HUES6 (cell line): ENCODE results near the gene MARK1.

Experiments used
- H3K27ac ChIP-seq: 2 replicates; pipeline ENCODE4 v1.7.0; 2013; ENCODE audit warnings: low read depth, mild to moderate bottlenecking, low read length, inconsistent platforms
- H3K27me3 ChIP-seq: 2 replicates; pipeline ENCODE4 v1.6.1; 2013; ENCODE audit warnings: low read length; ENCODE audit not compliant: control insufficient read depth, insufficient read depth
- H3K36me3 ChIP-seq: 2 replicates; pipeline ENCODE4 v1.6.1; 2013; ENCODE audit warnings: low read length; ENCODE audit not compliant: control insufficient read depth, insufficient read depth
- H3K4me1 ChIP-seq: 2 replicates; pipeline ENCODE4 v1.6.1; 2013; ENCODE audit warnings: low read length; ENCODE audit not compliant: control insufficient read depth, insufficient read depth
- H3K4me3 ChIP-seq: 2 replicates; pipeline ENCODE4 v1.5.1; 2013; ENCODE audit warnings: low read depth, low read length
- H3K9ac ChIP-seq: one replicate; pipeline ENCODE4 v1.6.1; 2013; ENCODE audit warnings: mild to moderate bottlenecking, low read length
- H3K9me3 ChIP-seq: 2 replicates; pipeline ENCODE4 v1.6.1; 2013; ENCODE audit warnings: low read depth, low read length; ENCODE audit not compliant: control insufficient read depth, insufficient read depth

The MARK1 gene

GRCh38 chr1:220527908-220528678 is at the start of gene MARK1:
TSS of gene MARK1 (plus strand) at chr1:220528136. CDS start at chr1:220528823, 687 bp downstream.
- peaks cover 21% of the 10 kb centered on the region for H3K4me1 ChIP-seq
- H3K36me3 ChIP-seq = no peaks in the 10 kb centered on the region
- no peaks in the 10 kb centered on the region for H3K9me3 ChIP-seq
- H3K9ac ChIP-seq = peak within 1 kb of the TSS; percentile 81
- H3K4me3 ChIP-seq = peak within 1 kb of the TSS; percentile 89
- peak within 1 kb of the TSS; percentile 81 for H3K27ac ChIP-seq
- H3K27me3 ChIP-seq = peaks cover 9% of the 10 kb centered on the region; the same call in 1 of the 2 replicates

- no peaks in the 10 kb centered on the region for H3K36me3 ChIP-seq
- H3K27ac ChIP-seq = no peak overlapping the region
- H3K9me3 ChIP-seq = no peaks in the 10 kb centered on the region
- 0 out of 2 replicates have a peak, but pooled peaks cover 4% of the 10 kb centered on the region for H3K4me1 ChIP-seq
- no peak overlapping the region for H3K4me3 ChIP-seq
- no peaks in the 10 kb centered on the region for H3K27me3 ChIP-seq
- H3K9ac ChIP-seq = no peak overlapping the region
Observed at GRCh38 chr1:220483700-220484099, 44.2 kb upstream of the MARK1 start.

GRCh38 chr1:220484135-220484534 is 43.8 kb upstream of the MARK1 start:
- Histone ChIP-seq H3K27ac (no peak overlapping the region), H3K27me3 (no peaks in the 10 kb centered on the region), H3K9me3 (no peaks in the 10 kb centered on the region), H3K9ac (no peak overlapping the region), H3K4me3 (no peak overlapping the region), H3K4me1 (0 out of 2 replicates have a peak, but pooled peaks cover 4% of the 10 kb centered on the region), H3K36me3 (no peaks in the 10 kb centered on the region)

GRCh38 chr1:220485131-220485530 is 42.8 kb upstream of the MARK1 start:
- Histone ChIP-seq H3K4me1 (0 out of 2 replicates have a peak, but pooled peaks cover 4% of the 10 kb centered on the region), H3K27me3 (no peaks in the 10 kb centered on the region), H3K9ac (no peak overlapping the region), H3K36me3 (no peaks in the 10 kb centered on the region), H3K9me3 (no peaks in the 10 kb centered on the region), H3K27ac (no peak overlapping the region), H3K4me3 (no peak overlapping the region)

- no peak overlapping the region for H3K27ac ChIP-seq
- H3K27me3 ChIP-seq = no peaks in the 10 kb centered on the region
- H3K9me3 ChIP-seq = no peaks in the 10 kb centered on the region
- H3K4me3 ChIP-seq = no peak overlapping the region
- no peak overlapping the region for H3K9ac ChIP-seq
- H3K4me1 ChIP-seq = 0 out of 2 replicates have a peak, but pooled peaks cover 4% of the 10 kb centered on the region
- H3K36me3 ChIP-seq = no peaks in the 10 kb centered on the region
Observed at GRCh38 chr1:220485791-220486190, 42.1 kb upstream of the MARK1 start.

DNA sequence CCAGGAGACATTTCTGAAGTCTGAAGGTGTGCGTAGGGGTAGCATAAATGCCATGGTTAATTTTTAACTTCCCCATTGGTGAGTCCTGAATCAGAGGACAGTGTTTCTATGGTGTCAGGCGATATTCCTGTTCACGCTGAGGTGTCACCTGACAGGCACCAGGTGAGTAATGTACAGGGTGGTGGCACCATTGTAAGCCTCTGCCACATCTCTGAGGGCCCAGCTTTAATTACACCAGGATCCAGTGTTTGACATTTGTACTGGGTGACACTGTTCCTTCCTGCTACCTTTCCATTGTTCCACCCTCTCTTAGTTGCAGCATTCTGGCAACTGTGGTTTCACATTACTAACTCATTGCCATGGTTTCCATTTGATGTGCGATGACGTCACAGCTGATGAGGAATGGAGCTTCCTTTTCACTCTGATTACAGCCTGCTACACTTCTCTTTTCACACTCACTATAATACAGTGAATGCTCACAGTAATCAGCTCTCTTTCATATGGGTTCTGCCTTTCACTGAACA is 40.6 kb upstream of the MARK1 start:
- Histone ChIP-seq H3K9ac (no peak overlapping the region), H3K9me3 (no peaks in the 10 kb centered on the region), H3K4me1 (0 out of 2 replicates have a peak, but pooled peaks cover 4% of the 10 kb centered on the region), H3K27me3 (no peaks in the 10 kb centered on the region), H3K4me3 (no peak overlapping the region), H3K27ac (no peak overlapping the region), H3K36me3 (no peaks in the 10 kb centered on the region)

DNA sequence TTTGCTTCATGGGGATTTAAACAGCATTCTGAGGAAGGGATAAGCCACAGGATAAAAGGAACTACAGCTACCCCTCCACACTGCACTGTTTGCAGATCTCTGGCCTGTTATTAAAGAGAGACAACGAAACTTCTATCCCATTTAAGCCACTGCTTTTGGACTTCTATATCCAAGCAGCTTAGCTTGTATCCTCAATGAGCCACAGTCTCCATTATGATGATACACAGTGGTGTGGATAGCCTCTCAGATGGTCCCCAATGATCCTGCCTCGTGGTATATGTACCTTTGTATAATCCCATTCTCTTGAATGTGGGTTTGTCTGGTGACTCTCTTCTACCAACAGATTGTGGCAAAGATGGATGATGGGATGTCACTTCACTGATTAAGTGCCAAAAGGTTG is 36.0 kb upstream of the MARK1 start:
- H3K36me3 ChIP-seq = no peaks in the 10 kb centered on the region
- no peaks in the 10 kb centered on the region for H3K9me3 ChIP-seq
- no peak overlapping the region for H3K27ac ChIP-seq
- H3K9ac ChIP-seq = no peak overlapping the region
- no peak overlapping the region for H3K4me3 ChIP-seq
- H3K4me1 ChIP-seq = 0 out of 2 replicates have a peak, but pooled peaks cover 4% of the 10 kb centered on the region
- no peaks in the 10 kb centered on the region for H3K27me3 ChIP-seq

GRCh38 chr1:220497220-220497947 is 30.6 kb upstream of the MARK1 start:
- Histone ChIP-seq H3K36me3 (no peaks in the 10 kb centered on the region), H3K9me3 (no peaks in the 10 kb centered on the region), H3K27me3 (no peaks in the 10 kb centered on the region), H3K4me3 (no peak overlapping the region), H3K27ac (no peak overlapping the region), H3K9ac (no peak overlapping the region), H3K4me1 (no peaks in the 10 kb centered on the region)

DNA sequence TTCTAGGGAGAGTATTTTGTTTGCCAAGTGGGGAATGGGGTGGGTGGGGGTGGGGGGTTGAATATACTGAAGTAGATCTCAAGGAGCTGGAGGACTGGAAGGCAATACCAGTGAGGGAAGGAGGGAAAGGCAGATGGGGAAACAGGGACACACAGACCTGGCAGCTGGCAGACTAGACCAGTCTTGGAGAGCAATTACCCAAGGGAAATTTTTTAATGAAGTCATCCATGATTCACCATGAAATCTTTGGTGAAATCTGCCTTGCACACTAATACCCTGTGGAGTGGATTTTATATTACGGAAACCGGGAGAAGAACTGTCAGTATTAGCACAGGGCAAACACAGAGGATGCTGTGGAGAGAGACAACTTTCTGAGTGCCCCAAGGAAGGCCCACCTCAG is 29.7 kb upstream of the MARK1 start:
- Histone ChIP-seq H3K4me1 (no peaks in the 10 kb centered on the region), H3K4me3 (no peak overlapping the region), H3K27ac (no peak overlapping the region), H3K36me3 (no peaks in the 10 kb centered on the region), H3K9ac (no peak overlapping the region), H3K9me3 (no peaks in the 10 kb centered on the region), H3K27me3 (no peaks in the 10 kb centered on the region)

DNA sequence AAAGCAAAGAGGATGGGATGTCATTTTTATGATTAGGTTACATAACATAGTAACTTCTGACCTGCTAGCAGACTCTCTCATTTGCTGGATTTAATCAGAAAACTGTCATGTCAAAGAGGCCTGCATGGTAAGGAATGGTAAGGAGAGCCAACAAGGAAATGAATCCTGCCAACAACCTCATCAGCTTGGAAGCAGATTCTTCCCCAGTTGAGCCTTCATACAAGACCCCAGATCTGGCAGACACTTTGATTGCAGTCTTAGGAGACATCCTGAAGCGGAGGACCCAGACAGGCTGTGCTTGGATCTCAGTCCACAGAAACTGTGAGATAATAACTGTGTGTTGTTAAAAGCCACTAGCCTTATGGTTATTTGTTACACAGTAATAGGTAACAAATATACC is 27.6 kb upstream of the MARK1 start:
- Histone ChIP-seq H3K4me3 (no peak overlapping the region), H3K36me3 (no peaks in the 10 kb centered on the region), H3K9ac (no peak overlapping the region), H3K4me1 (no peaks in the 10 kb centered on the region), H3K27ac (no peak overlapping the region), H3K9me3 (no peaks in the 10 kb centered on the region), H3K27me3 (no peaks in the 10 kb centered on the region)

DNA sequence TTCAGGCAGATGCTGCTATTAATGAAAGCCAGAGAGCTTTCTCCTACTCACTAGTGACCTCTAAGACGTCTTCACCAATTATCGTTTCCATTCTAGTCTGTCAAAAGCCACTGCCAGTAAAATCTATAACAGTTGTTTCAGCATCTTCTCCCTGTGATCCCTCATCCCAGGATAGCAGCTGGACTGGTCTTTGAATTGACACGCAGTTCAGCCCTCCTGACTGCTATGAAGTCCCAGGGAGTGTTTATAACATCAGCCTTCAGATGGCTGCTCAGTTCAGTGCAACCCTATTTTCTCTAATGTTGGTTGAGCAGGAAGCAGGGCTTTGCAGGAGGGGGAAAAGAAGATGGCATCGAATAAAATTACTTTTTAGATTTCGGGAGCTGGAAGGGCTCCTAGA is 23.6 kb upstream of the MARK1 start:
- H3K9me3 ChIP-seq = no peaks in the 10 kb centered on the region
- H3K9ac ChIP-seq = no peak overlapping the region
- no peaks in the 10 kb centered on the region for H3K27me3 ChIP-seq
- no peaks in the 10 kb centered on the region for H3K36me3 ChIP-seq
- no peak overlapping the region for H3K4me3 ChIP-seq
- H3K27ac ChIP-seq = no peak overlapping the region
- H3K4me1 ChIP-seq = no peaks in the 10 kb centered on the region
